SK-N-SH (cell line): ENCODE measurements around the gene NCS1. TPM values are rescaled to one million over a fixed set of nuclear protein-coding genes. Genes with fewer than 3 reads are reported as not detected.

Experiments used
- CTCF ChIA-PET: fragments of 300-600, 350-600 bp; formaldehyde crosslinking; extraction: SDS; loops from one replicate; lab custom pipeline; 2021; lab: Yijun Ruan, JAX
- POLR2A ChIA-PET: fragments of 350-600 bp; sonication (Branson Sonifier 250); formaldehyde crosslinking; extraction: SDS; loops from one replicate; lab custom pipeline; 2020; ENCODE audit warnings: antibody characterized with exemption, inconsistent platforms; lab: Yijun Ruan, JAX
- DNase-seq: peaks from one replicate; pipeline ENCODE4 v3.0.0; 2012
- H2AFZ ChIP-seq: fragments of 200-600 bp; sonication (generic); 2 replicates; pipeline ENCODE4 v1.8.1; 2016; ENCODE audit warnings: antibody characterized with exemption, mild to moderate bottlenecking, low read depth
- H3F3A ChIP-seq: fragments of 200-600 bp; sonication (generic); replicated peaks from 2 replicates; pipeline ENCODE3; 2016; ENCODE audit warnings: antibody characterized with exemption, mild to moderate bottlenecking; ENCODE audit not compliant: insufficient read depth
- H3K27ac ChIP-seq, 2 experiments: fragments of 200-500 bp in 1 of 2; fragments of 200-600 bp in 1 of 2; sonication (Bioruptor generic) in 1 of 2; sonication (generic), shearing (Covaris generic) in 1 of 2; 2 replicates each; pipeline versions ENCODE4 v1.5.1 to v1.6.1; 2014 to 2016; ENCODE audit warnings: low read depth in 2 of 2, inconsistent platforms in 1 of 2, low read length in 1 of 2, mild to moderate bottlenecking in 1 of 2, mixed read lengths in 1 of 2
- H3K27me3 ChIP-seq: fragments of 200-600 bp; sonication (generic), shearing (Covaris generic); 2 replicates; pipeline ENCODE4 v1.6.1; 2016; ENCODE audit warnings: mixed run types; ENCODE audit not compliant: insufficient read depth
- H3K36me3 ChIP-seq, 2 experiments: fragments of 200-500 bp in 1 of 2; fragments of 200-600 bp in 1 of 2; sonication (Bioruptor generic) in 1 of 2; sonication (generic) in 1 of 2; replicated peaks in 1 of 2; 2 replicates each; pipeline versions ENCODE3 to v1.5.1; 2014 to 2016; ENCODE audit warnings: low read length in 1 of 2, mild to moderate bottlenecking in 1 of 2; ENCODE audit not compliant: insufficient read depth in 2 of 2, control insufficient read depth in 1 of 2
- H3K4me1 ChIP-seq, 2 experiments: fragments of 200-500 bp in 1 of 2; fragments of 200-600 bp in 1 of 2; sonication (Bioruptor generic) in 1 of 2; sonication (generic), shearing (Covaris generic) in 1 of 2; 2 replicates each; pipeline versions ENCODE4 v1.5.1 to v1.6.1; 2014 to 2016; ENCODE audit warnings: low read depth in 1 of 2, low read length in 1 of 2, mixed run types in 1 of 2; ENCODE audit not compliant: insufficient read depth in 2 of 2, control insufficient read depth in 1 of 2
- H3K4me2 ChIP-seq: fragments of 200-600 bp; sonication (generic), shearing (Covaris generic); 2 replicates; pipeline ENCODE4 v1.6.1; 2017; ENCODE audit warnings: mixed run types
- H3K4me3 ChIP-seq, 2 experiments: fragments of 200-500 bp in 1 of 2; fragments of 200-600 bp in 1 of 2; sonication (Bioruptor generic) in 1 of 2; sonication (generic), shearing (Covaris generic) in 1 of 2; 2 replicates each; pipeline versions ENCODE4 v1.5.1 to v1.8.1; 2014 to 2016; ENCODE audit warnings: low read depth in 2 of 2, inconsistent platforms in 1 of 2, low read length in 1 of 2, mild to moderate bottlenecking in 1 of 2, mixed read lengths in 1 of 2, moderate library complexity in 1 of 2
- H3K79me2 ChIP-seq: fragments of 200-600 bp; sonication (generic); 2 replicates; pipeline ENCODE4 v1.8.1; 2017; ENCODE audit warnings: mild to moderate bottlenecking; ENCODE audit not compliant: insufficient read depth
- H3K9ac ChIP-seq: fragments of 200-600 bp; sonication (generic); 2 replicates; pipeline ENCODE4 v1.6.1; 2017; ENCODE audit warnings: mixed run types
- H3K9me2 ChIP-seq: fragments of 200-600 bp; sonication (generic); 2 replicates; pipeline ENCODE4 v1.6.1; 2017; ENCODE audit warnings: mixed run types
- H3K9me3 ChIP-seq: fragments of 200-600 bp; sonication (generic); 2 replicates; pipeline ENCODE4 v1.6.1; 2017; ENCODE audit warnings: mixed run types, mild to moderate bottlenecking, moderate library complexity
- H4K20me1 ChIP-seq: fragments of 200-600 bp; sonication (generic); 2 replicates; pipeline ENCODE4 v1.6.1; 2017; ENCODE audit warnings: mild to moderate bottlenecking, mixed run types; ENCODE audit not compliant: insufficient read depth
- CHD2 ChIP-seq: fragments of 150-350 bp; IDR thresholded peaks from 2 replicates; pipeline ENCODE4 v1.6.1; 2018; ENCODE audit warnings: low read length; ENCODE audit not compliant: partially characterized antibody
- ELF1 ChIP-seq: IDR thresholded peaks from 2 replicates; pipeline ENCODE4 v1.4.0; 2012
- EP300 ChIP-seq, 2 experiments: IDR thresholded peaks; 2 replicates each; pipeline versions ENCODE4 v1.4.0 to v1.6.1; 2012; ENCODE audit warnings: borderline replicate concordance in 1 of 2, low read depth in 1 of 2, low read length in 1 of 2
- EZH2phosphoT487 ChIP-seq: fragments of 200-600 bp; sonication (generic); IDR thresholded peaks from 2 replicates; pipeline ENCODE4 v1.6.1; 2017; ENCODE audit warnings: low read depth, mixed run types, mild to moderate bottlenecking, antibody characterized with exemption, moderate library complexity, borderline replicate concordance
- FOSL2 ChIP-seq: IDR thresholded peaks from 2 replicates; pipeline ENCODE4 v1.4.0; 2012; ENCODE audit warnings: low read depth, mild to moderate bottlenecking, moderate library complexity, borderline replicate concordance
- FOXM1 ChIP-seq: IDR thresholded peaks from 2 replicates; pipeline ENCODE4 v1.4.0; 2012; ENCODE audit warnings: low read depth, mild to moderate bottlenecking
- GABPA ChIP-seq: IDR thresholded peaks from 2 replicates; pipeline ENCODE4 v1.4.0; 2012; ENCODE audit warnings: low read depth, mild to moderate bottlenecking
- MEF2A ChIP-seq: IDR thresholded peaks from 2 replicates; pipeline ENCODE4 v1.4.0; 2012; ENCODE audit warnings: low read depth, borderline replicate concordance
- MXI1 ChIP-seq: IDR thresholded peaks from 2 replicates; pipeline ENCODE4 v1.6.1; 2012; ENCODE audit warnings: mild to moderate bottlenecking, low read depth, low read length, improper control_type of control experiment
- NRF1 ChIP-seq: IDR thresholded peaks from 2 replicates; pipeline ENCODE4 v1.6.1; 2012; ENCODE audit warnings: low read depth, mild to moderate bottlenecking, low read length
- POLR2AphosphoS5 ChIP-seq: IDR thresholded peaks from 2 replicates; pipeline ENCODE4 v1.6.1; 2012; ENCODE audit warnings: low read depth, low read length
- RCOR1 ChIP-seq: fragments of 150-350 bp; IDR thresholded peaks from 2 replicates; pipeline ENCODE4 v1.6.1; 2017; ENCODE audit warnings: antibody characterized with exemption, low read length
- RFX5 ChIP-seq: IDR thresholded peaks from 2 replicates; pipeline ENCODE4 v1.6.1; 2012; ENCODE audit warnings: mild to moderate bottlenecking, improper control_type of control experiment, low read length
- RXRA ChIP-seq: IDR thresholded peaks from 2 replicates; pipeline ENCODE4 v1.4.0; 2012; ENCODE audit warnings: low read depth, mild to moderate bottlenecking, borderline replicate concordance
- SIN3A ChIP-seq: IDR thresholded peaks from 2 replicates; pipeline ENCODE4 v1.6.1; 2012; ENCODE audit warnings: low read depth, mild to moderate bottlenecking, low read length, moderate library complexity, borderline replicate concordance
- TAF1 ChIP-seq: IDR thresholded peaks from 2 replicates; pipeline ENCODE4 v1.6.1; 2012; ENCODE audit warnings: low read depth, mild to moderate bottlenecking, low read length, moderate library complexity, borderline replicate concordance
- TEAD4 ChIP-seq: IDR thresholded peaks from 2 replicates; pipeline ENCODE4 v1.4.0; 2012; ENCODE audit warnings: mild to moderate bottlenecking, borderline replicate concordance; ENCODE audit not compliant: insufficient read depth
- WGBS: methylation state at CpG from one replicate; pipeline ENCODE4 v1.1.6; 2017; ENCODE audit warnings: low lambda C conversion rate; 5-methylcytosine and 5-hydroxymethylcytosine counted together
- polyA plus RNA-seq, 3 experiments: library from polyadenylated mRNA; depleted of rRNA; stranded (reverse); fragments of >200 nt; gene quantifications; 2 replicates each; pipeline ENCODE4 v1.2.3, GENCODE V29; 2012
- TF ChIP-seq, protein P1 (sequence below): fragments of 150-350 bp; IDR thresholded peaks from 2 replicates; pipeline ENCODE4 v1.6.1; 2017; ENCODE audit warnings: antibody characterized with exemption, low read length, low read depth, borderline replicate concordance
- TF ChIP-seq, protein P2 (sequence below): IDR thresholded peaks from 2 replicates; pipeline ENCODE4 v1.4.0; 2012; ENCODE audit warnings: low read depth, borderline replicate concordance
- TF ChIP-seq, protein P3 (sequence below): IDR thresholded peaks from 2 replicates; pipeline ENCODE4 v1.4.0; 2012; ENCODE audit warnings: low read depth

The NCS1 gene
- polyA plus RNA-seq, 1 of the 3 experiments (the other 2 are of a cell fraction), result 40.6 TPM

DNA sequence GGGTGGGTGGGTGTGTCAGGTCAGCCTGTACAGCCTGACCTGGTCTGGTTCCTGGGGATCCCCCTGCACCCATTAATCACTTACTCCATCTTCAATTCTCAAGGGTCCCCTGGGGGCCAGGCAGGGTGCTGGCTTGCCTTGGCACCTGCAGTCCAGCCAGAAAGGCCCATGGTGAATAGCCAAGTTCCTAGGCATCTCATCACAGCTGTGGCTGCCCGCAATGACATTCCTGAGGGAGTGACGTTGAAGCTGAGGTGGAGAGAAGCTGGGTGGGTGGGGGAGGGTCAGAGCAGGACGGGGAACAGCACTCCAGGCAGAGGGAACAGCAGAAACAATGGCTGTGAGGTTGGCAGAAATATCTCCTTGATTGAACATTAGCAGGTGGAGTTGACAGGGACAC, 103.9 kb downstream of the NCS1 start:
- Histone ChIP-seq H4K20me1 (no peaks in the 10 kb centered on the region), H3K4me1 (no peaks in the 10 kb centered on the region), H3K36me3 (no peaks in the 10 kb centered on the region), H3K27me3 (no peaks in the 10 kb centered on the region), H3K4me3 (no peak overlapping the region), H3K79me2 (no peaks in the 10 kb centered on the region), H3K9me3 (no peaks in the 10 kb centered on the region), H3K9me2 (no peaks in the 10 kb centered on the region), H3K27ac (no peak overlapping the region), H3F3A (peaks cover 4% of the 10 kb centered on the region), H3K9ac (no peak overlapping the region), H3K4me2 (no peak overlapping the region), H2AFZ (no peak overlapping the region)
- no peak for DNase-seq
- POLR2A ChIA-PET, result no interaction called here
- 47% methylated on average over 3 of the region's 3 CpGs for WGBS
- CTCF ChIA-PET, result interaction anchor here (1.7 kb wide), 1 partner anchor 12 kb away, joined by 5 read pairs; no protein-coding TSS in a partner anchor
- TF ChIP-seq POLR2AphosphoS5 (no peak), RCOR1 (no peak), NRF1 (no peak), EP300 (IDR thresholded peaks at IDR 0.05; ENCODE audit: borderline replicate concordance in 1 of 2, low read depth in 1 of 2, low read length in 1 of 2) (no peak), RFX5 (no peak), FOXM1 (no peak), TAF1 (no peak), EZH2phosphoT487 (no peak), FOSL2 (no peak), ELF1 (no peak), GABPA (no peak), CHD2 (no peak), MXI1 (no peak), MEF2A (no peak), RXRA (no peak), TEAD4 (no peak), SIN3A (no peak)
- TF ChIP-seq, protein P1, sequence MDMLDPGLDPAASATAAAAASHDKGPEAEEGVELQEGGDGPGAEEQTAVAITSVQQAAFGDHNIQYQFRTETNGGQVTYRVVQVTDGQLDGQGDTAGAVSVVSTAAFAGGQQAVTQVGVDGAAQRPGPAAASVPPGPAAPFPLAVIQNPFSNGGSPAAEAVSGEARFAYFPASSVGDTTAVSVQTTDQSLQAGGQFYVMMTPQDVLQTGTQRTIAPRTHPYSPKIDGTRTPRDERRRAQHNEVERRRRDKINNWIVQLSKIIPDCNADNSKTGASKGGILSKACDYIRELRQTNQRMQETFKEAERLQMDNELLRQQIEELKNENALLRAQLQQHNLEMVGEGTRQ, result no peak
- TF ChIP-seq, protein P2, sequence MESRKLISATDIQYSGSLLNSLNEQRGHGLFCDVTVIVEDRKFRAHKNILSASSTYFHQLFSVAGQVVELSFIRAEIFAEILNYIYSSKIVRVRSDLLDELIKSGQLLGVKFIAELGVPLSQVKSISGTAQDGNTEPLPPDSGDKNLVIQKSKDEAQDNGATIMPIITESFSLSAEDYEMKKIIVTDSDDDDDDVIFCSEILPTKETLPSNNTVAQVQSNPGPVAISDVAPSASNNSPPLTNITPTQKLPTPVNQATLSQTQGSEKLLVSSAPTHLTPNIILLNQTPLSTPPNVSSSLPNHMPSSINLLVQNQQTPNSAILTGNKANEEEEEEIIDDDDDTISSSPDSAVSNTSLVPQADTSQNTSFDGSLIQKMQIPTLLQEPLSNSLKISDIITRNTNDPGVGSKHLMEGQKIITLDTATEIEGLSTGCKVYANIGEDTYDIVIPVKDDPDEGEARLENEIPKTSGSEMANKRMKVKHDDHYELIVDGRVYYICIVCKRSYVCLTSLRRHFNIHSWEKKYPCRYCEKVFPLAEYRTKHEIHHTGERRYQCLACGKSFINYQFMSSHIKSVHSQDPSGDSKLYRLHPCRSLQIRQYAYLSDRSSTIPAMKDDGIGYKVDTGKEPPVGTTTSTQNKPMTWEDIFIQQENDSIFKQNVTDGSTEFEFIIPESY, result no peak
- TF ChIP-seq, protein P3, sequence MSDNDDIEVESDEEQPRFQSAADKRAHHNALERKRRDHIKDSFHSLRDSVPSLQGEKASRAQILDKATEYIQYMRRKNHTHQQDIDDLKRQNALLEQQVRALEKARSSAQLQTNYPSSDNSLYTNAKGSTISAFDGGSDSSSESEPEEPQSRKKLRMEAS, result no peak
- TF ChIP-seq, all 33 proteins: peak for 0
